IMR-90 (cell line): ENCODE results near the gene CACNG6. TPM values are rescaled to one million over a fixed set of nuclear protein-coding genes. Genes with fewer than 3 reads are reported as not detected.

ENCODE experiments used
- ATAC-seq: fragments of 200-7000 bp; cut with Tn5 transposase; 2 replicates; pipeline ENCODE4 v1.9.1; 2020; ENCODE audit warnings: low read depth, mild to moderate bottlenecking, moderate library complexity
- BruUV-seq: library from RNA; stranded (reverse); fragments of 400-500 nt; replicated peaks from 2 replicates; lab custom pipeline; 2021; lab: Mats Ljungman, UMichigan
- CTCF ChIA-PET: fragments of 300-600 bp; formaldehyde crosslinking; extraction: SDS; loops from one replicate; lab custom pipeline; 2021; ENCODE audit warnings: antibody characterized with exemption; lab: Yijun Ruan, JAX
- POLR2A ChIA-PET: fragments of 300-600 bp; sonication (Branson Sonifier 250); formaldehyde crosslinking; loops from one replicate; lab custom pipeline; 2022; ENCODE audit warnings: antibody characterized with exemption; ENCODE audit not compliant: unreplicated experiment; lab: Charles Lee
- DNase-seq: peaks from one replicate; pipeline ENCODE4 v3.0.0; 2013
- H2AFZ ChIP-seq: replicated peaks from 2 replicates; pipeline ENCODE3; 2013; ENCODE audit warnings: low read length, mild to moderate bottlenecking; ENCODE audit not compliant: poor library complexity
- H2AK5ac ChIP-seq: 2 replicates; pipeline ENCODE4 v1.6.1; 2013; ENCODE audit warnings: low read depth, low read length, inconsistent platforms
- H2AK9ac ChIP-seq: replicated peaks from 2 replicates; pipeline ENCODE3; 2013; ENCODE audit warnings: mild to moderate bottlenecking, low read depth, low read length, moderate library complexity; ENCODE audit not compliant: poor library complexity
- H2BK120ac ChIP-seq: 2 replicates; pipeline ENCODE4 v1.6.1; 2013; ENCODE audit warnings: low read depth, low read length, inconsistent platforms
- H2BK15ac ChIP-seq: 3 replicates; pipeline ENCODE4 v1.6.1; 2013; ENCODE audit warnings: low read depth, low read length, inconsistent platforms
- H2BK20ac ChIP-seq: 2 replicates; pipeline ENCODE4 v1.6.1; 2013; ENCODE audit warnings: low read depth, mild to moderate bottlenecking, inconsistent platforms, low read length, moderate library complexity
- H2BK5ac ChIP-seq: 2 replicates; pipeline ENCODE4 v1.6.1; 2013; ENCODE audit warnings: mild to moderate bottlenecking, low read depth, low read length, inconsistent platforms; ENCODE audit not compliant: poor library complexity, severe bottlenecking
- H3K14ac ChIP-seq: replicated peaks from 2 replicates; pipeline ENCODE4 v1.6.1; 2013; ENCODE audit warnings: low read depth, low read length, inconsistent platforms
- H3K18ac ChIP-seq: 2 replicates; pipeline ENCODE4 v1.6.1; 2013; ENCODE audit warnings: low read depth, low read length, control low read depth
- H3K23ac ChIP-seq: 2 replicates; pipeline ENCODE4 v1.6.1; 2013; ENCODE audit warnings: low read depth, low read length, inconsistent platforms
- H3K27ac ChIP-seq: 2 replicates; pipeline ENCODE4 v1.5.1; 2013; ENCODE audit warnings: mild to moderate bottlenecking, control low read depth, low read length; ENCODE audit not compliant: insufficient read depth
- H3K27me3 ChIP-seq: 2 replicates; pipeline ENCODE4 v1.6.1; 2013; ENCODE audit warnings: low read length; ENCODE audit not compliant: control insufficient read depth, insufficient read depth
- H3K36me3 ChIP-seq: 2 replicates; pipeline ENCODE4 v1.6.1; 2013; ENCODE audit warnings: low read length, mixed read lengths; ENCODE audit not compliant: control insufficient read depth, insufficient read depth
- H3K4ac ChIP-seq: 2 replicates; pipeline ENCODE4 v1.6.1; 2013; ENCODE audit warnings: low read depth, low read length, inconsistent platforms
- H3K4me1 ChIP-seq: 2 replicates; pipeline ENCODE4 v1.6.1; 2013; ENCODE audit warnings: low read length, mixed read lengths; ENCODE audit not compliant: control insufficient read depth, insufficient read depth
- H3K4me2 ChIP-seq: 2 replicates; pipeline ENCODE4 v1.6.1; 2013; ENCODE audit warnings: low read depth, mild to moderate bottlenecking, control low read depth, low read length, moderate library complexity
- H3K4me3 ChIP-seq: 2 replicates; pipeline ENCODE4 v1.5.1; 2013; ENCODE audit warnings: low read depth, mild to moderate bottlenecking, control low read depth, low read length, moderate library complexity; ENCODE audit not compliant: insufficient read depth
- H3K56ac ChIP-seq: 2 replicates; pipeline ENCODE4 v1.6.1; 2013; ENCODE audit warnings: low read length, inconsistent platforms; ENCODE audit not compliant: insufficient read depth; ENCODE audit errors: extremely low read depth
- H3K79me1 ChIP-seq, 2 experiments: 2 replicates each; pipeline ENCODE4 v1.6.1; 2013; ENCODE audit warnings: low read length in 2 of 2, inconsistent platforms in 1 of 2, low read depth in 1 of 2
- H3K9ac ChIP-seq: 2 replicates; pipeline ENCODE4 v1.6.1; 2013; ENCODE audit warnings: low read depth, low read length, control low read depth
- H3K9me1 ChIP-seq: 2 replicates; pipeline ENCODE4 v1.6.1; 2013; ENCODE audit warnings: low read length, inconsistent platforms; ENCODE audit not compliant: insufficient read depth
- H3K9me3 ChIP-seq: 2 replicates; pipeline ENCODE4 v1.6.1; 2013; ENCODE audit warnings: low read length; ENCODE audit not compliant: control insufficient read depth, insufficient read depth
- H4K20me1 ChIP-seq: 2 replicates; pipeline ENCODE4 v1.6.1; 2013; ENCODE audit warnings: low read length, inconsistent platforms; ENCODE audit not compliant: insufficient read depth
- H4K5ac ChIP-seq: 2 replicates; pipeline ENCODE4 v1.6.1; 2013; ENCODE audit warnings: mild to moderate bottlenecking, low read depth, low read length, control low read depth
- H4K8ac ChIP-seq, 2 experiments: 2 replicates each; pipeline ENCODE4 v1.6.1; 2013; ENCODE audit warnings: low read depth in 2 of 2, low read length in 2 of 2, control low read depth in 1 of 2, inconsistent platforms in 1 of 2
- H4K91ac ChIP-seq: 2 replicates; pipeline ENCODE4 v1.6.1; 2013; ENCODE audit warnings: low read depth, low read length, inconsistent platforms; ENCODE audit not compliant: insufficient read depth
- BHLHE40 ChIP-seq: fragments of 150-350 bp; IDR thresholded peaks from 2 replicates; pipeline ENCODE4 v1.6.1; 2016; ENCODE audit warnings: mild to moderate bottlenecking, low read depth, low read length
- CEBPB ChIP-seq: IDR thresholded peaks from 2 replicates; pipeline ENCODE4 v1.6.1; 2012; ENCODE audit warnings: low read depth, low read length, improper control_type of control experiment
- CHD1 ChIP-seq: IDR thresholded peaks from 2 replicates; pipeline ENCODE4 v1.6.1; 2012; ENCODE audit warnings: low read depth, low read length, improper control_type of control experiment
- CTCF ChIP-seq: conservative IDR thresholded peaks from 2 replicates; pipeline ENCODE4 v1.5.1; 2012; ENCODE audit warnings: mild to moderate bottlenecking, low read depth, low read length, improper control_type of control experiment
- FOS ChIP-seq: fragments of 150-350 bp; IDR thresholded peaks from 2 replicates; pipeline ENCODE4 v1.6.1; 2016; ENCODE audit warnings: low read depth, low read length
- MAFK ChIP-seq: IDR thresholded peaks from 2 replicates; pipeline ENCODE4 v1.6.1; 2012; ENCODE audit warnings: low read depth, low read length, improper control_type of control experiment
- MAZ ChIP-seq: IDR thresholded peaks from 2 replicates; pipeline ENCODE4 v1.6.1; 2012; ENCODE audit warnings: low read depth, mild to moderate bottlenecking, low read length, improper control_type of control experiment, moderate library complexity, borderline replicate concordance
- MXI1 ChIP-seq: IDR thresholded peaks from 2 replicates; pipeline ENCODE4 v1.6.1; 2012; ENCODE audit warnings: low read depth, mild to moderate bottlenecking, low read length, moderate library complexity, borderline replicate concordance
- NFE2L2 ChIP-seq: fragments of 150-350 bp; IDR thresholded peaks from 2 replicates; pipeline ENCODE4 v1.6.1; 2016; ENCODE audit warnings: low read depth, mild to moderate bottlenecking, low read length
- POLR2A ChIP-seq: IDR thresholded peaks from 2 replicates; pipeline ENCODE4 v1.6.1; 2012; ENCODE audit warnings: mild to moderate bottlenecking, low read depth, low read length
- RAD21 ChIP-seq: IDR thresholded peaks from 2 replicates; pipeline ENCODE4 v1.6.1; 2012; ENCODE audit warnings: low read length, improper control_type of control experiment
- RCOR1 ChIP-seq: IDR thresholded peaks from 2 replicates; pipeline ENCODE4 v1.6.1; 2012; ENCODE audit warnings: mild to moderate bottlenecking, low read length, improper control_type of control experiment; ENCODE audit not compliant: insufficient replicate concordance
- RFX5 ChIP-seq: IDR thresholded peaks from 2 replicates; pipeline ENCODE4 v1.8.0; 2012; ENCODE audit warnings: low read depth, mild to moderate bottlenecking, low read length, moderate library complexity
- SMC3 ChIP-seq: fragments of 150-350 bp; IDR thresholded peaks from 2 replicates; pipeline ENCODE4 v1.6.1; 2016; ENCODE audit warnings: low read depth, mild to moderate bottlenecking, antibody characterized with exemption, low read length, moderate library complexity
- USF2 ChIP-seq: fragments of 150-350 bp; IDR thresholded peaks from 2 replicates; pipeline ENCODE4 v1.6.1; 2017; ENCODE audit warnings: mild to moderate bottlenecking, antibody characterized with exemption, low read length, low read depth
- WGBS, 2 experiments: methylation state at CpG; one replicate each; pipeline versions ENCODE4 v1.1.5 to v1.1.7; 2013; ENCODE audit warnings: missing lambda C conversion rate in 2 of 2; ENCODE audit not compliant: insufficient read length in 1 of 2; ENCODE audit errors: extremely low coverage in 2 of 2; 5-methylcytosine and 5-hydroxymethylcytosine counted together
- dilution Hi-C: fragments of 300-500 bp; cut with HindIII; formaldehyde crosslinking; loops from one replicate; pipeline ENCODE4 v1.14.3; 2018; ENCODE audit warnings: low sequenced_read_pairs; ENCODE audit not compliant: unreplicated experiment
- in situ Hi-C: fragments of 300-500 bp; cut with MboI; formaldehyde crosslinking; loops from 3 replicates; pipeline ENCODE4 v1.14.3; 2019; ENCODE audit warnings: low sequenced_read_pairs, inconsistent platforms, mixed read lengths
- intact Hi-C: fragments of 100-400 bp; cut with micrococcal nuclease; formaldehyde crosslinking; loops from 2 replicates; pipeline ENCODE4 v1.10.0; 2022
- polyA plus RNA-seq, 3 experiments: library from polyadenylated mRNA; depleted of rRNA; stranded (reverse); fragments of >200 nt; gene quantifications; 2 replicates each; pipeline ENCODE4 v1.2.3, GENCODE V29; 2012; ENCODE audit warnings: low replicate concordance in 1 of 3
- total RNA-seq: library from RNA; depleted of rRNA; stranded (reverse); fragments of >200 nt; gene quantifications from 2 replicates; pipeline ENCODE4 v1.2.3, GENCODE V29; 2012
- TF ChIP-seq, protein P1 (sequence below): fragments of 150-350 bp; IDR thresholded peaks from 2 replicates; pipeline ENCODE4 v1.6.1; 2016; ENCODE audit warnings: low read depth, mild to moderate bottlenecking, low read length, moderate library complexity, borderline replicate concordance

CACNG6 gene
- total and polyA plus RNA-seq, 2 of the 4 experiments (the other 2 are of a cell fraction), result not detected

- H3K23ac ChIP-seq, result no peak overlapping the region
- no peaks in the 10 kb centered on the region for H4K20me1 ChIP-seq
- dilution Hi-C loops (no loop called here), in situ Hi-C loops (no loop called here), intact Hi-C loops (no loop called here)
- H3K14ac ChIP-seq, result no peak overlapping the region
- CTCF ChIA-PET, result no interaction called here
- H2AK9ac ChIP-seq, result no peak overlapping the region
- WGBS, 2 experiments, result no CpG with 5 or more reads among the region's 14 CpGs
- DNase-seq (no peak), ATAC-seq (no peak)
- H3K36me3 ChIP-seq, result no peaks in the 10 kb centered on the region
- no peak overlapping the region for H2AFZ ChIP-seq
- no peak overlapping the region for H2BK120ac ChIP-seq
- H3K27ac ChIP-seq, result no peak overlapping the region
- no peak overlapping the region for H2BK5ac ChIP-seq
- no peak overlapping the region for H3K4me3 ChIP-seq
- no peak overlapping the region for H4K5ac ChIP-seq
- no peaks in the 10 kb centered on the region for H3K9me1 ChIP-seq
- no peaks in the 10 kb centered on the region for H3K79me1 ChIP-seq
- H3K9ac ChIP-seq, result no peak overlapping the region
- H3K4ac ChIP-seq, result no peak overlapping the region
- H4K8ac ChIP-seq, result no peak overlapping the region
- POLR2A ChIA-PET, result no interaction called here
- H3K18ac ChIP-seq, result no peak overlapping the region
- peaks cover 48% of the 10 kb centered on the region for H3K27me3 ChIP-seq
- H3K9me3 ChIP-seq, result no peaks in the 10 kb centered on the region; the same call in 1 of the 2 replicates
- no TSS peak for BruUV-seq
- H2BK15ac ChIP-seq, result no peak overlapping the region
- no peaks in the 10 kb centered on the region for H3K4me1 ChIP-seq
- no peak for TF ChIP-seq RAD21
- TF ChIP-seq RFX5, result no peak
- TF ChIP-seq SMC3, result no peak
- TF ChIP-seq MAFK, result no peak
- TF ChIP-seq FOS, result no peak
- no peak for TF ChIP-seq CTCF
- no peak for TF ChIP-seq BHLHE40
- TF ChIP-seq NFE2L2, result no peak
- TF ChIP-seq POLR2A, result no peak
- no peak for TF ChIP-seq MXI1
- no peak for TF ChIP-seq CHD1
- TF ChIP-seq RCOR1, result no peak
- no peak for TF ChIP-seq USF2
- no peak for TF ChIP-seq MAZ
- TF ChIP-seq CEBPB, result no peak
- TF ChIP-seq, protein P1, sequence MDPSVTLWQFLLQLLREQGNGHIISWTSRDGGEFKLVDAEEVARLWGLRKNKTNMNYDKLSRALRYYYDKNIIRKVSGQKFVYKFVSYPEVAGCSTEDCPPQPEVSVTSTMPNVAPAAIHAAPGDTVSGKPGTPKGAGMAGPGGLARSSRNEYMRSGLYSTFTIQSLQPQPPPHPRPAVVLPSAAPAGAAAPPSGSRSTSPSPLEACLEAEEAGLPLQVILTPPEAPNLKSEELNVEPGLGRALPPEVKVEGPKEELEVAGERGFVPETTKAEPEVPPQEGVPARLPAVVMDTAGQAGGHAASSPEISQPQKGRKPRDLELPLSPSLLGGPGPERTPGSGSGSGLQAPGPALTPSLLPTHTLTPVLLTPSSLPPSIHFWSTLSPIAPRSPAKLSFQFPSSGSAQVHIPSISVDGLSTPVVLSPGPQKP, result no peak
- no peak overlapping the region for H4K91ac ChIP-seq
- H3K4me2 ChIP-seq, result no peak overlapping the region
- H2BK20ac ChIP-seq, result no peak overlapping the region
- H2AK5ac ChIP-seq, result no peak overlapping the region
- H3K56ac ChIP-seq, result no peak overlapping the region
Observed at GRCh38 chr19:53958168-53958571, 33.3 kb upstream of the CACNG6 start.
